H1 (cell line): ENCODE results near the gene TCF25.

Experiments
- CEBPB ChIP-seq: IDR thresholded peaks from 2 replicates; pipeline ENCODE4 v1.6.1; 2012; ENCODE audit warnings: low read depth, low read length
- CTCF ChIP-seq, 3 experiments: IDR thresholded peaks; 1 replicate in 2 of 3; 2 replicates in 1 of 3; pipeline versions ENCODE4 v1.5.1 to v1.6.1; 2011; ENCODE audit warnings: low read length in 3 of 3, mild to moderate bottlenecking in 3 of 3, inconsistent platforms in 2 of 3, low read depth in 1 of 3, moderate library complexity in 1 of 3; ENCODE audit not compliant: insufficient read depth in 1 of 3; ENCODE audit errors: control extremely low read depth in 1 of 3
- EGR1 ChIP-seq: IDR thresholded peaks from 2 replicates; pipeline ENCODE4 v1.6.1; 2011; ENCODE audit warnings: low read depth, low read length, borderline replicate concordance
- EP300 ChIP-seq, 2 experiments: IDR thresholded peaks; 1 replicate in 1 of 2; 2 replicates in 1 of 2; pipeline ENCODE4 v1.6.1; 2011 to 2012; ENCODE audit warnings: low read depth in 2 of 2, low read length in 2 of 2, mild to moderate bottlenecking in 2 of 2, borderline replicate concordance in 1 of 2, inconsistent platforms in 1 of 2, moderate library complexity in 1 of 2
- GTF2F1 ChIP-seq: IDR thresholded peaks from 2 replicates; pipeline ENCODE4 v1.6.1; 2012; ENCODE audit warnings: low read depth, low read length, improper control_type of control experiment, borderline replicate concordance
- KDM5A ChIP-seq: fragments of 200-600 bp; IDR thresholded peaks from 2 replicates; pipeline ENCODE4 v1.7.1; 2012; ENCODE audit warnings: mild to moderate bottlenecking, low read length, inconsistent platforms, mixed read lengths
- MAFK ChIP-seq: IDR thresholded peaks from 2 replicates; pipeline ENCODE4 v1.6.1; 2012; ENCODE audit warnings: low read depth, mild to moderate bottlenecking, improper control_type of control experiment, low read length
- MAX ChIP-seq: IDR thresholded peaks from 2 replicates; pipeline ENCODE4 v1.6.1; 2012; ENCODE audit warnings: inconsistent platforms
- POLR2A ChIP-seq, 2 experiments: IDR thresholded peaks; 1 replicate in 1 of 2; 2 replicates in 1 of 2; pipeline ENCODE4 v1.6.1; 2011; ENCODE audit warnings: low read depth in 2 of 2, low read length in 2 of 2, mild to moderate bottlenecking in 2 of 2; ENCODE audit errors: control extremely low read depth in 1 of 2
- SIN3A ChIP-seq, 2 experiments: IDR thresholded peaks in 1 of 2; conservative IDR thresholded peaks in 1 of 2; 2 replicates each; pipeline ENCODE4 v1.6.1; 2011 to 2012; ENCODE audit warnings: low read length in 2 of 2, improper control_type of control experiment in 1 of 2, low read depth in 1 of 2, mild to moderate bottlenecking in 1 of 2
- SP1 ChIP-seq: IDR thresholded peaks from 2 replicates; pipeline ENCODE4 v1.6.1; 2011; ENCODE audit warnings: low read depth, low read length
- TAF1 ChIP-seq: IDR thresholded peaks from 2 replicates; pipeline ENCODE4 v1.6.1; 2011; ENCODE audit warnings: mild to moderate bottlenecking, low read depth, low read length
- TCF12 ChIP-seq: IDR thresholded peaks from 2 replicates; pipeline ENCODE4 v1.6.1; 2011; ENCODE audit warnings: low read depth, mild to moderate bottlenecking, low read length

- TF ChIP-seq POLR2A (IDR thresholded peaks at IDR 0.05; ENCODE audit: control extremely low read depth in 1 of 2, low read depth in 2 of 2, low read length in 2 of 2) (peak; percentile 34 to 84), SIN3A (conservative IDR thresholded peaks at IDR 0.05 in 1 of 2, IDR thresholded peaks at IDR 0.05 in 1 of 2; ENCODE audit: low read depth in 1 of 2, low read length in 2 of 2) (no peak), EP300 (IDR thresholded peaks at IDR 0.05; ENCODE audit: borderline replicate concordance in 1 of 2, low read depth in 2 of 2, low read length in 2 of 2) (no peak), MAX (peak; percentile 80), GTF2F1 (no peak), TCF12 (no peak), EGR1 (no peak), CEBPB (no peak), TAF1 (peak; percentile 85), CTCF (IDR thresholded peaks at IDR 0.05; ENCODE audit: control extremely low read depth in 1 of 3, insufficient read depth in 1 of 3, low read depth in 1 of 3, low read length in 3 of 3) (no peak), KDM5A (no peak), MAFK (no peak), SP1 (0 out of 2 replicates have a peak, but pooled peaks have one; percentile 10)
Observed at GRCh38 chr16:89873109-89873971, at the start of gene TCF25.
